ENCODE measurements around the gene CELF2.

DNA sequence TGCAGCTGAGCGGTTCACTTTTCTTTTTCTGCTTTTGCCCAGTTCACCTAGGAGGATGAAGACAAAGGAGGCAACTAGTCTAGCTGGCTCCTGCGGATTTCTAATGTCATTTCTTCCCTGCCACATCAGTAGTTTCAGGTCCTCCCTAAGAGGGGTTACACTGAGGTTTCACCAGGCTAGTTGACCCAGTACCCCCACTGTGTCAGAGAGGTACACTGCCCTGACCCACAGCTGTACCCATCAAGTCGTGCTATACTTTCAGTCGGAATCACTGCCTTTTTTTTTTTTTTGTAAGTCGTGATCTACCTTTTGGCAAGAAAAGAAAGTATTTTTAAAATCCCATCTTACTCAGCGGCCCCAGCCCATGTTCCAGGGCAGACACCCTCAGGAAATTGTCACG lies 243.5 kb downstream of the CELF2 start:
- no peak for TF ChIP-seq POLR2AphosphoS5 (IDR thresholded peaks at IDR 0.05)
- TF ChIP-seq, protein P1, sequence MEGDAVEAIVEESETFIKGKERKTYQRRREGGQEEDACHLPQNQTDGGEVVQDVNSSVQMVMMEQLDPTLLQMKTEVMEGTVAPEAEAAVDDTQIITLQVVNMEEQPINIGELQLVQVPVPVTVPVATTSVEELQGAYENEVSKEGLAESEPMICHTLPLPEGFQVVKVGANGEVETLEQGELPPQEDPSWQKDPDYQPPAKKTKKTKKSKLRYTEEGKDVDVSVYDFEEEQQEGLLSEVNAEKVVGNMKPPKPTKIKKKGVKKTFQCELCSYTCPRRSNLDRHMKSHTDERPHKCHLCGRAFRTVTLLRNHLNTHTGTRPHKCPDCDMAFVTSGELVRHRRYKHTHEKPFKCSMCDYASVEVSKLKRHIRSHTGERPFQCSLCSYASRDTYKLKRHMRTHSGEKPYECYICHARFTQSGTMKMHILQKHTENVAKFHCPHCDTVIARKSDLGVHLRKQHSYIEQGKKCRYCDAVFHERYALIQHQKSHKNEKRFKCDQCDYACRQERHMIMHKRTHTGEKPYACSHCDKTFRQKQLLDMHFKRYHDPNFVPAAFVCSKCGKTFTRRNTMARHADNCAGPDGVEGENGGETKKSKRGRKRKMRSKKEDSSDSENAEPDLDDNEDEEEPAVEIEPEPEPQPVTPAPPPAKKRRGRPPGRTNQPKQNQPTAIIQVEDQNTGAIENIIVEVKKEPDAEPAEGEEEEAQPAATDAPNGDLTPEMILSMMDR (IDR thresholded peaks at IDR 0.05), result no peak

Data from sigmoid colon (tissue), 4 donors.